ENCODE data around the gene ADAM22.

The ADAM22 gene

GRCh38 chr7:88215295-88215694, 281.2 kb downstream of the ADAM22 start:
- no peak for DNase-seq (ENCODE audit: low read depth in 3 of 3)

DNA sequence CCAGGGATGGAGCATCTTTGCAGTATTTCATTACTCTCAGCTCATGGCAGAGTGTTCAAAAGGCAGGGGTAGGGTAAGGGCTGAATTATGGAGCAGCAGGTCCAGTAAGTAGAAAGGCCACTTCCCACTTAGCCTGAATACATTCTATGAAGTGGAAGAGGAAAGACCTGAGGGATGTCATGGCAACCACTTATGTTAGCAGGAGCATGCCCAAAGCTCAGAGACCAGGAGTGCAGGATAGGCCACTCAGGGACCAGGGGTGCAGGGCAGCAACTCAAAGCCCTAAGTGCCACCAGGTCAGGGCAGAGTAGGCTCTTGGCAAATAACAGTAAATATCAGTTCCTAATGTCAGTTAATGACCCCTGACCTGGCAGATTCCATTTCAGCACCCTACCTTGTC, 282.2 kb downstream of the ADAM22 start:
- DNase-seq (ENCODE audit: low read depth in 3 of 3): no peak

GRCh38 chr7:88217675-88218428, 283.8 kb downstream of the ADAM22 start:
- no peak for DNase-seq (ENCODE audit: low read depth in 3 of 3)

DNA sequence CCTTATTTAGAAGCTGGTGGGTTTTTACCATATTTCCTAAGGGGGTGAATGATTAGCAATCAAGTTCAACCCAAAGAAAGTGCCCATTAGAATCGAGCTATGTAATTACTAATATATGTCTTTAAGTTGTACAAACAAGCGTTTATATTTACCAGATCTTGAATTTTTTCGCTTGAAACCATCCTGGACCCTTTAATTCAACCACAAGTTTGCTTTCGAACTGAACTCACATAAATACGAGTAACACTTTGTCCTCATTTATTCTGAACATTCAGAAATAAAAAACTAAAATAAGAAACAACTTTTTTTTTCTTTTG, 284.3 kb downstream of the ADAM22 start:
- DNase-seq (ENCODE audit: low read depth in 3 of 3): no peak

GRCh38 chr7:88218836-88219605, 285.0 kb downstream of the ADAM22 start:
- peak in 2 of 3 experiments; percentile 3 to 5 for DNase-seq (ENCODE audit: low read depth in 3 of 3)

DNA sequence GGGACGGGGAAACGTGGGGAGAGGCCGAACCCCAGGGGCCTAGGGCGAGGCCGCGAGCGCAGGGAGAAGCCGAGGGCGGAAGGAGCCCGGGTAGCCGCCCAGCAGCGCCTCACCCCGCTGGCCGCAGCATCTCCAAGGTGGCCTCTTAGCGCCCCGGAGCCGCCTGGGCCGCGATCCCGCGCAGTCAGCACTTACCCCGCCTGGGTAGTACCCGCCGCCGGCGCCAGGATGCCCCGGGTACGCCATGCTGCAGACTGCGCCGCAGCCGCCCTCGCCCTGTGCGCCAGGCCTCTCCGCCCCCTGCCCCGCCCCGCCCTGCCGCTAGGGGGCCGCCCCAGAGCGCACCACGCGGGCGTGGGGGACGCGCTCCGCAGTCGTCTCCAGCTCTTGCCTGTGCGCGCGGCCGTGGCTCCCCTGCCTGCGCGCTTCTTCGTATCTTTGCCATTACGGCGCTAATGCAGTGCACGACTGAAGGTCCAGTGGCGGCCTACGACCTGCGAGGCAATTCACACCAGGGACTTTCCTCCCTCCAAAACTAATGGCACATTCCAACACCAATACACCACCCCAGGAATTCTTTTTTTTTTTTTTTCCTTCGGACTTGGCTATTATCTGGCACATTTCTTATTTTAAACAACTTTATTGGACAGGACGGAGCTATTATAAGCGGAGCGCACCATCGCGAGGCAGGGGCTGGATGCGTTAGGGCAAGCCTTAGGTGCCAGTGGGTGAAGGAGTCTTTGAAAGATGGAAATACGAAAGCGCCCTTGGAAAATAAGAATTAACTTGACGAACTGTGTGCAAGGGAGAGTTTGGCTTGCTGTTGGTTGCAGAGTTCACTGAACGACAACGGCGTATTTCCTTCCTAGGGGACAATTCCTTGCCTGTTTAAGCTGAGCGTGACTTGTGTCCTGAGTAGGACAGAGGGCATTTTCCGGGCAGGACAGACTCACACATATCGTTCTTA, 286.0 kb downstream of the ADAM22 start, which contains the start of gene SRI:
SRI (minus strand) TSS at position 258 of the 967 bp plus-strand sequence; CDS start at position 246, 12 bp downstream.
- peak; percentile 77 to 82 (median 80) for DNase-seq (ENCODE audit: low read depth in 3 of 3)

GRCh38 chr7:88223265-88223664, 289.2 kb downstream of the ADAM22 start:
- DNase-seq (ENCODE audit: low read depth in 3 of 3): no peak

GRCh38 chr7:88224601-88225275, 290.7 kb downstream of the ADAM22 start:
- DNase-seq (ENCODE audit: low read depth in 3 of 3): no peak

DNA sequence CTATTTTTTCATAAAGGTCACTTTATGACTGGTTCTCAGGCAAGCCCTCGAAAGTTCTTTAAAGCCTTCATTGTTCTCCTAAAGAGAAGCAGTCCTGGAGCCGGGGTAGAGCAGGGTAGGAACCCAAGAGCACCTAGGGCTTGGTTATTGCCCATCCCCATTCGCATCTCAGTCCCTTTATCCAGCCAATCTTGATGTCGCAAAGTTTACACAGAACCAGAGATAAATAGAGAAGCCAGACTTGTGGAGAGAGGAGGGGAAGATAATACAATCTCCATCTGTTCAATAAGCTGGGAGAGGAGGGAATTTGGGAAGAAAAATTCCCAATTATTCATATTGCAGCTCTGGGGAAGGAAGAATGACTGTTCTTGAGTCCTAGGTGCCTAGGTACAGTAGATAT, 292.1 kb downstream of the ADAM22 start:
- DNase-seq (ENCODE audit: low read depth in 3 of 3): no peak

GRCh38 chr7:88226886-88227516, 292.9 kb downstream of the ADAM22 start:
- DNase-seq (ENCODE audit: low read depth in 3 of 3): no peak

DNA sequence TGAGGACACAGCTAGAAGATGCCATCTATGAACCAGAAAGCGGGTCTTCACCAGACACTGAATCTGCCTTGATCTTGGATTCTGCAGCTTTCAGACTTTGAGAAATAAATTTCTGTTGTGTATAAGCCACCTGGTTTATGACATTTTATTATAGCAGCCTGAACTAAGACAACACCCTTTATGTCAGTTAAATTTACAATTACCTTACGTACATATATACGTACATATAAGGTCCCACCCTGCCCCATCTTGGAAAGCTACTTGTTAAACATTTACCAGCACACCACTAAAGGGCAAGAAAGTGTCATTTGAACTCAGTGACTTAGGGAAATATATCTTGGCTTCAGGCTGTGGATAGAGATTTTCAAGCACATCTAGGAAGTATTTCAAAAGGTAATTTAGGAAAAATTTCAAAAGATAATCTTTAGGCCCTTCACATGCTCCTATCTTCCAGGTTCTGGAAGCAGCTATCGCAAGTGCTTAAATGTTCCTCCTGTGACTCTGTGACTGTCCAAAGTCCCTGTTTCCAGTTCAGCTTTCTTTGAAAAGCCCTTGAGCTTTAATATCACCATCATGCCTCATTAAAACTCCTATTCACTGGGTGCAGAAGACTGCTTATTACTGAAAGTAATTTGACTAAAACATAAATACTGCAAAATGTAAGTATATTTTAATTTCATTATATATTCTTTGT, 295.4 kb downstream of the ADAM22 start:
- DNase-seq (ENCODE audit: low read depth in 3 of 3): no peak

DNA sequence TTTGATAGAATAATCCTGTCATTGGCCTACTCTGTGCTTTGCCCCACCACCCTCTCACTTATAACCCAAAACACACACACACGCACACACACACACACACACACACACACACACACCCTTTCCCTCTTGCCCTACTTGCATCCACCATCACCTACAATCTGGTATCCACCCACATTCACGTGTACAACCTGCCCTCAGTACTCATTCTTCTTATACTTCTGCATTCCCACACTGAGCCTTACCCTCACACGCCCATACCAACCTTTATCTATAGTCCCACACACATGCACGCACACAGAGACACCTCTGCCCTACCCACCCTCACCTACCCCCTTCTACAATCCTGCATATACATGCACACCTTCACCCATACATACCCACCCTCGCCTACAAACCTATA, 296.6 kb downstream of the ADAM22 start:
- DNase-seq (ENCODE audit: low read depth in 3 of 3): no peak

DNA sequence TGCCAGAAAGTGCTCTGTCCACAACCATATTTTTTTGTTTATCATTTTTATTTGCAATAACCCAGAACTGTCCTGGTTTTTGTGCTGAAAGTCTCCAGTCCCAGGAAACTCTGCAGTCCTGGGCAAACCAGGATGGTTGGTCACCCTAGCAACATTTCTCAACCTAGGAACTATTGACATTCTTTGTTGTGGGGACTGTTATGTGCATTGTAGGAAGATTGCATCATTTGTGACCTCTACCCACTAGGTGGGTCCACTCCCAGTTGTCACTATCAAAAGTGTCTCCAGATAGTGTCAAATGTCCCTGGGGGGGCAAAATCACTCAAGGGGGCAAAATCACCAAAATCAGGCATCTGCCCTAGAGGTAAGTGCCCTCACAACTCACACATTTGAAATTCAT, 299.8 kb downstream of the ADAM22 start:
- DNase-seq (ENCODE audit: low read depth in 3 of 3): no peak

- DNase-seq (ENCODE audit: low read depth in 3 of 3): no peak
These were observed 305.8 kb downstream of the ADAM22 start for GRCh38 chr7:88239852-88240251.

DNA sequence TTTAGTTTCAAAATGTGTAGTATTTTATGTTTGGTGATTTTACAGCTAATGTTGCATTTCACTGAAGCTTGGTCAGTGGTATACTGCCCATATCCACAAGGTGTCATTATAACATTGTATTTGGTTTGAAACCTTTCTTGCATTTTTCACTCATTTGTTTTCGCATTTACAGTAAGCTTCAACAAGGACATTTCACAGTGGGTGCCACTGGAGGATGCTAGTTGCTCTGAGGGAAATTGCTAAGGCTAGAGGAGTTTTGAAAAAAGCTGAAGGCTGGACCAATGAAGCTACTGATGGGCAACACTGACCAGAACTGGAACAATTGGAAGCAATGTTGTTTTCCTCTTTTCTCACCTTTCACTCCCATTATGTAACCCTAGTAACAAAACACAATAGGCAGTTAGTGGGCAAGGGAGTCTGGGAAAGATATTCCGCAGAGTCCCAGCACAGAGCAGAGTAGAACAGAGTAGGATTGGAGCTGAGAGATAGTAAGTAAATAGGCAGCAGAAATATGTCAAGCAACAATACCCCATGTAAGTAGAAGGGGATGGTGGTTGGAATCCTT, 309.4 kb downstream of the ADAM22 start:
- no peak for DNase-seq (ENCODE audit: low read depth in 3 of 3)

GRCh38 chr7:88244258-88244657, 310.2 kb downstream of the ADAM22 start:
- no peak for DNase-seq (ENCODE audit: low read depth in 3 of 3)
